Measurements from ENCODE around the gene UBXN1. TPM values are rescaled to one million over a fixed set of nuclear protein-coding genes. Genes with fewer than 3 reads are reported as not detected.

The UBXN1 gene
- total and polyA plus RNA-seq, 5 donors from 2014 or later: 204 to 252 (median 224) TPM

GRCh38 chr11:62713343-62713742 lies 34.5 kb upstream of the UBXN1 start:
- Histone ChIP-seq H3K9me3 (ENCODE audit: control insufficient read depth in 2 of 2, low read length in 2 of 2) (no peaks in the 10 kb centered on the region), H3K27ac (ENCODE audit: insufficient read depth, low read length, poor library complexity, severe bottlenecking) (peak overlapping the region; percentile 50), H3K27me3 (ENCODE audit: control insufficient read depth, insufficient read depth, low read length) (no peaks in the 10 kb centered on the region), H3K4me1 (ENCODE audit: control insufficient read depth, insufficient read depth, low read length, poor library complexity, severe bottlenecking) (peaks cover 35% of the 10 kb centered on the region), H3K36me3 (ENCODE audit: control insufficient read depth, insufficient read depth, low read length) (peaks cover 63% of the 10 kb centered on the region), H3K4me3 (ENCODE audit: low read depth, low read length) (peak overlapping the region; percentile 27)
- H3K36me3 Mint-ChIP-seq: peaks cover 30% of the 10 kb centered on the region
- H3K27me3 Mint-ChIP-seq: no peaks in the 10 kb centered on the region
- ATAC-seq (ENCODE audit: low read depth in 2 of 2): no peak
- H3K9me3 Mint-ChIP-seq: peaks cover 0 to 1% (median 0%) of the 10 kb centered on the region in 7 donors
- peak overlapping the region in 1 of 4 donors; percentile 63 for H3K4me3 Mint-ChIP-seq
- no peak for DNase-seq
- H3K27ac Mint-ChIP-seq: peak overlapping the region; percentile 82 to 87 (median 82)
- peaks cover 15 to 76% (median 42%) of the 10 kb centered on the region in 4 donors for H3K4me1 Mint-ChIP-seq

GRCh38 chr11:62712861-62713260 lies 34.0 kb upstream of the UBXN1 start:
- Histone ChIP-seq H3K27me3 (ENCODE audit: control insufficient read depth, insufficient read depth, low read length) (no peaks in the 10 kb centered on the region), H3K4me3 (ENCODE audit: low read depth, low read length) (peak overlapping the region; percentile 27), H3K27ac (ENCODE audit: insufficient read depth, low read length, poor library complexity, severe bottlenecking) (peak overlapping the region; percentile 50), H3K36me3 (ENCODE audit: control insufficient read depth, insufficient read depth, low read length) (peaks cover 59% of the 10 kb centered on the region), H3K9me3 (ENCODE audit: control insufficient read depth in 2 of 2, low read length in 2 of 2) (no peaks in the 10 kb centered on the region), H3K4me1 (ENCODE audit: control insufficient read depth, insufficient read depth, low read length, poor library complexity, severe bottlenecking) (peaks cover 40% of the 10 kb centered on the region)
- DNase-seq: peak in 1 of 3 donors; percentile 74
- Mint-ChIP-seq H3K27me3 (no peaks in the 10 kb centered on the region), H3K27ac (peak overlapping the region; percentile 82 to 87 (median 82)), H3K4me1 (peaks cover 11 to 76% (median 40%) of the 10 kb centered on the region in 4 donors), H3K36me3 (peaks cover 26% of the 10 kb centered on the region), H3K4me3 (peak overlapping the region; percentile 4 to 70 (median 65)), H3K9me3 (peaks cover 0 to 1% (median 0%) of the 10 kb centered on the region in 7 donors)
- no peak for ATAC-seq (ENCODE audit: low read depth in 2 of 2)

DNA sequence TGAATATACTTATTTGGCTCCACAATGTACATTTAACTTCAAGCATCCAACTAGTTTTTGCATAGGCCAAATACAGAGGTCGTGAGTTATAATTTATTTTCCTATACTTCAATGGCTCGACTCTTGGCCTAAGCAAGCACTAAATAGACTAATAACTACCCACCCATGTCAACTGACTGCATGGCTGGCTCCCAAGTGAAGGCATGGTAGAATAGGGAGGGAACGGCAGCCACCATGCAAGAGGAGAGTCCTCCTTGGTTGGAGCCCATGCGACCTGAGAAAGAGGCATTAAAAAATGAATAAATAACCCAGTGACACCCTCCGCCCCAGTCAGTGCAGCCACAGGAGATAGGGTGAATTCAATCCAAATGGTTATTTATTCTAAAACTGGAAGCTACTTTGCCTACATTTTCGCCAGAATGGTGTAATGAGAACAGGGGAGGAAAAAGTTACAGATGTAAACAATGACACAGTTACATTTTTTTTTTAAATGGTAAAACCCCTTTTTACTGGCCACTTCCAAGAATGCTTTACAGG lies 33.5 kb upstream of the UBXN1 start:
- Mint-ChIP-seq H3K9me3 (peaks cover 0 to 1% (median 0%) of the 10 kb centered on the region in 7 donors), H3K27me3 (no peaks in the 10 kb centered on the region), H3K36me3 (peaks cover 25% of the 10 kb centered on the region), H3K27ac (peak overlapping the region; percentile 82 to 87 (median 82)), H3K4me1 (peaks cover 9 to 75% (median 38%) of the 10 kb centered on the region in 4 donors), H3K4me3 (peak overlapping the region in 3 of 4 donors; percentile 8 to 70 (median 63))
- Histone ChIP-seq H3K36me3 (ENCODE audit: control insufficient read depth, insufficient read depth, low read length) (peaks cover 54% of the 10 kb centered on the region), H3K9me3 (ENCODE audit: control insufficient read depth in 2 of 2, low read length in 2 of 2) (no peaks in the 10 kb centered on the region), H3K4me3 (ENCODE audit: low read depth, low read length) (peak overlapping the region; percentile 27), H3K4me1 (ENCODE audit: control insufficient read depth, insufficient read depth, low read length, poor library complexity, severe bottlenecking) (peaks cover 42% of the 10 kb centered on the region), H3K27ac (ENCODE audit: insufficient read depth, low read length, poor library complexity, severe bottlenecking) (peak overlapping the region; percentile 50), H3K27me3 (ENCODE audit: control insufficient read depth, insufficient read depth, low read length) (no peaks in the 10 kb centered on the region)
- ATAC-seq (ENCODE audit: low read depth in 2 of 2): no peak
- DNase-seq: no peak

DNA sequence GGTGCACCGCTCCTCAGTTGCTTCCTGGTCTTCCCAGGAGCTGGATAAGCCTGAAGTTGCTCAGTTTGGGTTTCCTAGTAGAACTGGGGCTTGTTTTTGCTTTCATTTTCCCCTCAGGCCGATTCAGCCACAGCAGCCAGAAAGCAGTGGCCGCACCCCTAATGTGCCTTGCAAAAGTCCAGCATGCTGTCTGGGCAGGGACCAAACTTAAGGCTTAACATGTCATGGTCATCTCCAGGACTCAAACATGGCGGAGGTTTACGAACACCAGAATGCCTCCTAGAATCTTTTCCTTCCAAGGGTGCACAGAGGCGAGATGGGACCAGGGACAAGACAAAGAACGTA lies 31.1 kb upstream of the UBXN1 start:
- H3K4me1 ChIP-seq (ENCODE audit: control insufficient read depth, insufficient read depth, low read length, poor library complexity, severe bottlenecking): peaks cover 56% of the 10 kb centered on the region
- Mint-ChIP-seq H3K9me3 (no peaks in the 10 kb centered on the region), H3K27me3 (no peaks in the 10 kb centered on the region), H3K4me3 (peak overlapping the region; percentile 92 to 99 (median 95)), H3K27ac (peak overlapping the region; percentile 95 to 100 (median 99)), H3K4me1 (peaks cover 9 to 80% (median 42%) of the 10 kb centered on the region in 4 donors), H3K36me3 (peaks cover 13% of the 10 kb centered on the region)
- no peaks in the 10 kb centered on the region for H3K9me3 ChIP-seq (ENCODE audit: control insufficient read depth in 2 of 2, low read length in 2 of 2)
- no peaks in the 10 kb centered on the region for H3K27me3 ChIP-seq (ENCODE audit: control insufficient read depth, insufficient read depth, low read length)
- H3K4me3 ChIP-seq (ENCODE audit: low read depth, low read length): peak overlapping the region; percentile 95
- H3K27ac ChIP-seq (ENCODE audit: insufficient read depth, low read length, poor library complexity, severe bottlenecking): peak overlapping the region; percentile 95
- DNase-seq: no peak
- ATAC-seq (ENCODE audit: low read depth in 2 of 2): no peak
- peaks cover 30% of the 10 kb centered on the region for H3K36me3 ChIP-seq (ENCODE audit: control insufficient read depth, insufficient read depth, low read length)

DNA sequence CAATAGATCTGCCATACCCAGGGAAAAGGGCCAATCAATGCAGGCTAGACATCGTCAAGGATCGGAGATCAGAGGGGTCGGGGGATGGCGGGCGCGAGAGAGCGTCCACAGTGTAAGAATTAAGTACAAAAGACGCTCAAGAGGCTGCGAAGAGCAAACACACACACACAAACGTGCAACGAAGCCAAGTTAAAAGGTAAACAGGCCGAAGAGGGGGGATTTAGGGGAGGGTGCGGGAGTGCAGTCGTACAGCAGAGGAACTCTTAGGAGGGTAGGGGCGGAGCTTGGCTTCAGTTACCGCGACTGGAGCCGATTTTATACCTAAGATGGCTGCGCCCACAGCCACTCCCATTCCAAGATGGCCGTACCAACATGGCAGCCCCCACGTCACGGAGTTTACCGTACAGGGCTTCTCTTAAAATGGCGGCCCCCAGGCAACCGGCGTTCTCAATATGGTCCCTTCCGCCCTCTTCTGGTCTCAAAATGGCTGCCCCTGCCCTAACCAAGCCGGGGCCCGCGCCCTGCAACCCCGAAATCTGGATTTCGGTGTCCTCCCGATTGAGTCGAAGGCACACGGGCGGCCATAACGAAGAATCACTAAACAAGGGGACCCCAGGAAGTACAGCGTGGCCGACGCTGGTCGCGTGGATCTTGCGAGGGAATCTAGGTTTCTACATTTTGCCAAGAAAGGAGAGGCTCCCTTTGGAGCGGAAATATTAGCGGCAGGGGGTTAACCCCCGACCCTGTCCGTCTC lies 30.6 kb upstream of the UBXN1 start:
- H3K36me3 Mint-ChIP-seq: peaks cover 10% of the 10 kb centered on the region
- Histone ChIP-seq H3K36me3 (ENCODE audit: control insufficient read depth, insufficient read depth, low read length) (peaks cover 25% of the 10 kb centered on the region), H3K27me3 (ENCODE audit: control insufficient read depth, insufficient read depth, low read length) (no peaks in the 10 kb centered on the region), H3K4me1 (ENCODE audit: control insufficient read depth, insufficient read depth, low read length, poor library complexity, severe bottlenecking) (peaks cover 56% of the 10 kb centered on the region), H3K4me3 (ENCODE audit: low read depth, low read length) (peak overlapping the region; percentile 95), H3K27ac (ENCODE audit: insufficient read depth, low read length, poor library complexity, severe bottlenecking) (peak overlapping the region; percentile 95), H3K9me3 (ENCODE audit: control insufficient read depth in 2 of 2, low read length in 2 of 2) (no peaks in the 10 kb centered on the region)
- peak; percentile 96 to 99 (median 97) for DNase-seq
- H3K27me3 Mint-ChIP-seq: no peaks in the 10 kb centered on the region
- H3K9me3 Mint-ChIP-seq: no peaks in the 10 kb centered on the region
- H3K4me1 Mint-ChIP-seq: peaks cover 9 to 77% (median 41%) of the 10 kb centered on the region in 4 donors
- ATAC-seq (ENCODE audit: low read depth in 2 of 2): peak; percentile 79 to 81
- peak overlapping the region; percentile 92 to 99 (median 95) for H3K4me3 Mint-ChIP-seq
- peak overlapping the region; percentile 95 to 100 (median 99) for H3K27ac Mint-ChIP-seq

DNA sequence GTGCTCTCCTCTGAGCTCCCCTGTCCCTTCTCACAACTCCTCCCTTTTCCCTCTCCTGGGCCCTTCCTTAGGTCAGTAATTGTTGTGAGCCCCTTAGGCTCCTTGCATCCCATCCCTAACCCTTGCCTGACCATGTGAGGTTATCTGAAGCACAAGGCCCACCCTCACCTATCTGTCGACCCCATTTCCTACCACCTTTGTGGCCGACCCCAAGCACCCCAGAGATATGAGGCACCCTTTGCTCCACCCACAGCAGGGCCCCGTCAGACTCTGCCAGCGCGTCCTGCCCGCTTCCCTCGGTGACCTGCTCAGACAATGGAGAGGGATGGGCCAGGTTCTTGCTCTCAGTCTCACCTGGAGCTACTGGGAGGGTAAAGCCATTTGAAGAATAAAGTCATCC lies 29.9 kb upstream of the UBXN1 start:
- H3K4me1 ChIP-seq (ENCODE audit: control insufficient read depth, insufficient read depth, low read length, poor library complexity, severe bottlenecking): peaks cover 56% of the 10 kb centered on the region
- H3K9me3 ChIP-seq (ENCODE audit: control insufficient read depth in 2 of 2, low read length in 2 of 2): no peaks in the 10 kb centered on the region
- Mint-ChIP-seq H3K27ac (peak overlapping the region; percentile 95 to 100 (median 99)), H3K27me3 (no peaks in the 10 kb centered on the region), H3K4me1 (peaks cover 9 to 71% (median 37%) of the 10 kb centered on the region in 4 donors), H3K9me3 (no peaks in the 10 kb centered on the region), H3K36me3 (peaks cover 5% of the 10 kb centered on the region), H3K4me3 (peak overlapping the region; percentile 92 to 99 (median 95))
- H3K36me3 ChIP-seq (ENCODE audit: control insufficient read depth, insufficient read depth, low read length): peaks cover 20% of the 10 kb centered on the region
- peak overlapping the region; percentile 95 for H3K4me3 ChIP-seq (ENCODE audit: low read depth, low read length)
- H3K27me3 ChIP-seq (ENCODE audit: control insufficient read depth, insufficient read depth, low read length): no peaks in the 10 kb centered on the region
- ATAC-seq (ENCODE audit: low read depth in 2 of 2) (peak; percentile 9 to 16), DNase-seq (peak in 2 of 3 donors; percentile 36 to 73)
- H3K27ac ChIP-seq (ENCODE audit: insufficient read depth, low read length, poor library complexity, severe bottlenecking): peak overlapping the region; percentile 95

DNA sequence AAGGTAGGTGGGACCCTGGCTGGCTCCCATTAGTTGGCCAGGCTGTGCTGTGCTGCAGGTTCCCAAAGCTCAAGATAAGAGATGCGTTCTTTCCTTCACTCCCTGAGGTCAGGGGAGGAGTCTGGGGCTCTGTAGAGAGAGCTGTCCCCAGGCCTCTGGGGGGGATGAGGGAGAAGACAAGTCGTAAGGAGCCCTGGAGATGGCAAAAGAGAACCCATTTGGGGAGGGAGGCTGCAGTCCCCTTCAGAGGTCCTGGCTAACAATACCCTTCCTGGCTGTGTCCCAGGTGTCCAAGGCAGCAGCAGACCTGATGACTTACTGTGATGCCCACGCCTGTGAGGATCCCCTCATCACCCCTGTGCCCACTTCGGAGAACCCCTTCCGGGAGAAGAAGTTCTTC lies 29.5 kb upstream of the UBXN1 start:
- H3K4me3 Mint-ChIP-seq: peak overlapping the region; percentile 83 to 99 (median 94)
- peak overlapping the region; percentile 95 for H3K4me3 ChIP-seq (ENCODE audit: low read depth, low read length)

More for the DNA sequence above, 29.5 kb upstream of the UBXN1 start:
- Histone ChIP-seq H3K27ac (ENCODE audit: insufficient read depth, low read length, poor library complexity, severe bottlenecking) (peak overlapping the region; percentile 95), H3K9me3 (ENCODE audit: control insufficient read depth in 2 of 2, low read length in 2 of 2) (no peaks in the 10 kb centered on the region), H3K36me3 (ENCODE audit: control insufficient read depth, insufficient read depth, low read length) (peaks cover 17% of the 10 kb centered on the region), H3K4me1 (ENCODE audit: control insufficient read depth, insufficient read depth, low read length, poor library complexity, severe bottlenecking) (peaks cover 53% of the 10 kb centered on the region), H3K27me3 (ENCODE audit: control insufficient read depth, insufficient read depth, low read length) (no peaks in the 10 kb centered on the region)
- Mint-ChIP-seq H3K4me1 (peaks cover 9 to 67% (median 35%) of the 10 kb centered on the region in 4 donors), H3K27ac (peak overlapping the region; percentile 95 to 100 (median 99)), H3K36me3 (peaks cover 5% of the 10 kb centered on the region), H3K9me3 (no peaks in the 10 kb centered on the region), H3K27me3 (no peaks in the 10 kb centered on the region)
- no peak for DNase-seq
- ATAC-seq (ENCODE audit: low read depth in 2 of 2): no peak
